ENCODE results near the gene TATDN2. TPM values are rescaled to one million over a fixed set of nuclear protein-coding genes. Genes with fewer than 3 reads are reported as not detected.

TATDN2 gene
- total and polyA plus RNA-seq, 2 experiments from 2014 or later: 4.8 to 19.1 TPM

DNA sequence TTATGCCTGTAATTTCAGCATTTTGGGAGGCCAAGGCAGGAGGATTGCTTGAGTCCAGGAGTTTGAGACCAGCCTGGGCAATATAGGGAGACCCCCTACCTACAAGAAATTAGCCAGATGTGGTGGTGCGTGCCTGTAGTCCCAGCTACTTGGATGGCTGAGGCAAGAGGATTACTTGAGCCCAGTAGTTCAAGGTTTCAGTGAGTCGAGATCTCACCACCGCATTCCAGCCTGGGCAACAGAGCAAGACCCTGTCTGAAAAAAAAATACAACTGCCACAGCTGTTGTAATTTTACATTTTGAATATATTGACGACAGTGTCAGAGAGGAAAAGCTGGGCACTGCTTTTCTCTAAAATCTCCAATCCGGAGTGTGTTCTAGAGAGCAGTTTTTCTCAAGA lies 21.2 kb downstream of the TATDN2 start:
- peaks cover 12% of the 10 kb centered on the region; the same call in 1 of the 2 replicates for H3K36me3 ChIP-seq (ENCODE audit: insufficient read depth)
- ATAC-seq: no peak
- H3K27ac ChIP-seq (ENCODE audit: low read depth): no peak overlapping the region
- H3K79me2 ChIP-seq (replicated peaks; ENCODE audit: insufficient read depth): peaks cover 80% of the 10 kb centered on the region
- H3K36me3 Mint-ChIP-seq (ENCODE audit: low read depth): peaks cover 31% of the 10 kb centered on the region
- H3K27me3 Mint-ChIP-seq (ENCODE audit: insufficient read depth, low read depth, poor library complexity): no peaks in the 10 kb centered on the region
- no peak for DNase-seq (ENCODE audit: low spot score)
- no peaks in the 10 kb centered on the region for H3K4me1 ChIP-seq (ENCODE audit: insufficient read depth)
- no peak overlapping the region for H3K4me3 ChIP-seq
- H4K20me1 ChIP-seq (replicated peaks; ENCODE audit: insufficient read depth): peaks cover 11% of the 10 kb centered on the region; the same call in 1 of the 2 replicates
- H3K9me2 ChIP-seq (ENCODE audit: insufficient read depth): no peaks in the 10 kb centered on the region
- no peak overlapping the region for H3K4me2 ChIP-seq
- TF ChIP-seq JUNB (IDR thresholded peaks at IDR 0.05; ENCODE audit: unreplicated experiment) (no peak), POLR2AphosphoS5 (IDR thresholded peaks at IDR 0.05; ENCODE audit: low read depth) (no peak), EZH2phosphoT487 (IDR thresholded peaks at IDR 0.05; ENCODE audit: unreplicated experiment) (no peak), EZH2 (IDR thresholded peaks at IDR 0.05; ENCODE audit: low read depth, unreplicated experiment) (no peak), CREB1 (CRISPR knock-in tag; IDR thresholded peaks at IDR 0.05; ENCODE audit: low read depth) (no peak), ZNF114 (CRISPR knock-in tag; IDR thresholded peaks at IDR 0.05) (no peak), NANOG (IDR thresholded peaks at IDR 0.05; ENCODE audit: borderline replicate concordance) (no peak), ZNF331 (CRISPR knock-in tag; IDR thresholded peaks at IDR 0.05; ENCODE audit: low read depth) (no peak), STAT1 (IDR thresholded peaks at IDR 0.05; ENCODE audit: unreplicated experiment) (no peak)
- TF ChIP-seq, protein P1, sequence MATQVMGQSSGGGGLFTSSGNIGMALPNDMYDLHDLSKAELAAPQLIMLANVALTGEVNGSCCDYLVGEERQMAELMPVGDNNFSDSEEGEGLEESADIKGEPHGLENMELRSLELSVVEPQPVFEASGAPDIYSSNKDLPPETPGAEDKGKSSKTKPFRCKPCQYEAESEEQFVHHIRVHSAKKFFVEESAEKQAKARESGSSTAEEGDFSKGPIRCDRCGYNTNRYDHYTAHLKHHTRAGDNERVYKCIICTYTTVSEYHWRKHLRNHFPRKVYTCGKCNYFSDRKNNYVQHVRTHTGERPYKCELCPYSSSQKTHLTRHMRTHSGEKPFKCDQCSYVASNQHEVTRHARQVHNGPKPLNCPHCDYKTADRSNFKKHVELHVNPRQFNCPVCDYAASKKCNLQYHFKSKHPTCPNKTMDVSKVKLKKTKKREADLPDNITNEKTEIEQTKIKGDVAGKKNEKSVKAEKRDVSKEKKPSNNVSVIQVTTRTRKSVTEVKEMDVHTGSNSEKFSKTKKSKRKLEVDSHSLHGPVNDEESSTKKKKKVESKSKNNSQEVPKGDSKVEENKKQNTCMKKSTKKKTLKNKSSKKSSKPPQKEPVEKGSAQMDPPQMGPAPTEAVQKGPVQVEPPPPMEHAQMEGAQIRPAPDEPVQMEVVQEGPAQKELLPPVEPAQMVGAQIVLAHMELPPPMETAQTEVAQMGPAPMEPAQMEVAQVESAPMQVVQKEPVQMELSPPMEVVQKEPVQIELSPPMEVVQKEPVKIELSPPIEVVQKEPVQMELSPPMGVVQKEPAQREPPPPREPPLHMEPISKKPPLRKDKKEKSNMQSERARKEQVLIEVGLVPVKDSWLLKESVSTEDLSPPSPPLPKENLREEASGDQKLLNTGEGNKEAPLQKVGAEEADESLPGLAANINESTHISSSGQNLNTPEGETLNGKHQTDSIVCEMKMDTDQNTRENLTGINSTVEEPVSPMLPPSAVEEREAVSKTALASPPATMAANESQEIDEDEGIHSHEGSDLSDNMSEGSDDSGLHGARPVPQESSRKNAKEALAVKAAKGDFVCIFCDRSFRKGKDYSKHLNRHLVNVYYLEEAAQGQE (IDR thresholded peaks at IDR 0.05; ENCODE audit: unreplicated experiment): no peak
- TF ChIP-seq, protein P2, sequence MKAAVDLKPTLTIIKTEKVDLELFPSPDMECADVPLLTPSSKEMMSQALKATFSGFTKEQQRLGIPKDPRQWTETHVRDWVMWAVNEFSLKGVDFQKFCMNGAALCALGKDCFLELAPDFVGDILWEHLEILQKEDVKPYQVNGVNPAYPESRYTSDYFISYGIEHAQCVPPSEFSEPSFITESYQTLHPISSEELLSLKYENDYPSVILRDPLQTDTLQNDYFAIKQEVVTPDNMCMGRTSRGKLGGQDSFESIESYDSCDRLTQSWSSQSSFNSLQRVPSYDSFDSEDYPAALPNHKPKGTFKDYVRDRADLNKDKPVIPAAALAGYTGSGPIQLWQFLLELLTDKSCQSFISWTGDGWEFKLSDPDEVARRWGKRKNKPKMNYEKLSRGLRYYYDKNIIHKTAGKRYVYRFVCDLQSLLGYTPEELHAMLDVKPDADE (IDR thresholded peaks at IDR 0.05): no peak
- TF ChIP-seq, protein P3, sequence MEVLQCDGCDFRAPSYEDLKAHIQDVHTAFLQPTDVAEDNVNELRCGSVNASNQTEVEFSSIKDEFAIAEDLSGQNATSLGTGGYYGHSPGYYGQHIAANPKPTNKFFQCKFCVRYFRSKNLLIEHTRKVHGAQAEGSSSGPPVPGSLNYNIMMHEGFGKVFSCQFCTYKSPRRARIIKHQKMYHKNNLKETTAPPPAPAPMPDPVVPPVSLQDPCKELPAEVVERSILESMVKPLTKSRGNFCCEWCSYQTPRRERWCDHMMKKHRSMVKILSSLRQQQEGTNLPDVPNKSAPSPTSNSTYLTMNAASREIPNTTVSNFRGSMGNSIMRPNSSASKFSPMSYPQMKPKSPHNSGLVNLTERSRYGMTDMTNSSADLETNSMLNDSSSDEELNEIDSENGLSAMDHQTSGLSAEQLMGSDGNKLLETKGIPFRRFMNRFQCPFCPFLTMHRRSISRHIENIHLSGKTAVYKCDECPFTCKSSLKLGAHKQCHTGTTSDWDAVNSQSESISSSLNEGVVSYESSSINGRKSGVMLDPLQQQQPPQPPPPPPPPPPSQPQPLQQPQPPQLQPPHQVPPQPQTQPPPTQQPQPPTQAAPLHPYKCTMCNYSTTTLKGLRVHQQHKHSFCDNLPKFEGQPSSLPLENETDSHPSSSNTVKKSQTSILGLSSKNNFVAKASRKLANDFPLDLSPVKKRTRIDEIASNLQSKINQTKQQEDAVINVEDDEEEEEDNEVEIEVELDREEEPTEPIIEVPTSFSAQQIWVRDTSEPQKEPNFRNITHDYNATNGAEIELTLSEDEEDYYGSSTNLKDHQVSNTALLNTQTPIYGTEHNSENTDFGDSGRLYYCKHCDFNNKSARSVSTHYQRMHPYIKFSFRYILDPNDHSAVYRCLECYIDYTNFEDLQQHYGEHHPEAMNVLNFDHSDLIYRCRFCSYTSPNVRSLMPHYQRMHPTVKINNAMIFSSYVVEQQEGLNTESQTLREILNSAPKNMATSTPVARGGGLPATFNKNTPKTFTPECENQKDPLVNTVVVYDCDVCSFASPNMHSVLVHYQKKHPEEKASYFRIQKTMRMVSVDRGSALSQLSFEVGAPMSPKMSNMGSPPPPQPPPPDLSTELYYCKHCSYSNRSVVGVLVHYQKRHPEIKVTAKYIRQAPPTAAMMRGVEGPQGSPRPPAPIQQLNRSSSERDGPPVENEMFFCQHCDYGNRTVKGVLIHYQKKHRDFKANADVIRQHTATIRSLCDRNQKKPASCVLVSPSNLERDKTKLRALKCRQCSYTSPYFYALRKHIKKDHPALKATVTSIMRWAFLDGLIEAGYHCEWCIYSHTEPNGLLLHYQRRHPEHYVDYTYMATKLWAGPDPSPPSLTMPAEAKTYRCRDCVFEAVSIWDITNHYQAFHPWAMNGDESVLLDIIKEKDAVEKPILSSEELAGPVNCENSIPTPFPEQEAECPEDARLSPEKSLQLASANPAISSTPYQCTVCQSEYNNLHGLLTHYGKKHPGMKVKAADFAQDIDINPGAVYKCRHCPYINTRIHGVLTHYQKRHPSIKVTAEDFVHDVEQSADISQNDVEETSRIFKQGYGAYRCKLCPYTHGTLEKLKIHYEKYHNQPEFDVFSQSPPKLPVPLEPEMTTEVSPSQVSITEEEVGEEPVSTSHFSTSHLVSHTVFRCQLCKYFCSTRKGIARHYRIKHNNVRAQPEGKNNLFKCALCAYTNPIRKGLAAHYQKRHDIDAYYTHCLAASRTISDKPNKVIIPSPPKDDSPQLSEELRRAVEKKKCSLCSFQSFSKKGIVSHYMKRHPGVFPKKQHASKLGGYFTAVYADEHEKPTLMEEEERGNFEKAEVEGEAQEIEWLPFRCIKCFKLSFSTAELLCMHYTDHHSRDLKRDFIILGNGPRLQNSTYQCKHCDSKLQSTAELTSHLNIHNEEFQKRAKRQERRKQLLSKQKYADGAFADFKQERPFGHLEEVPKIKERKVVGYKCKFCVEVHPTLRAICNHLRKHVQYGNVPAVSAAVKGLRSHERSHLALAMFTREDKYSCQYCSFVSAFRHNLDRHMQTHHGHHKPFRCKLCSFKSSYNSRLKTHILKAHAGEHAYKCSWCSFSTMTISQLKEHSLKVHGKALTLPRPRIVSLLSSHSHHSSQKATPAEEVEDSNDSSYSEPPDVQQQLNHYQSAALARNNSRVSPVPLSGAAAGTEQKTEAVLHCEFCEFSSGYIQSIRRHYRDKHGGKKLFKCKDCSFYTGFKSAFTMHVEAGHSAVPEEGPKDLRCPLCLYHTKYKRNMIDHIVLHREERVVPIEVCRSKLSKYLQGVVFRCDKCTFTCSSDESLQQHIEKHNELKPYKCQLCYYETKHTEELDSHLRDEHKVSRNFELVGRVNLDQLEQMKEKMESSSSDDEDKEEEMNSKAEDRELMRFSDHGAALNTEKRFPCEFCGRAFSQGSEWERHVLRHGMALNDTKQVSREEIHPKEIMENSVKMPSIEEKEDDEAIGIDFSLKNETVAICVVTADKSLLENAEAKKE (CRISPR knock-in tag; IDR thresholded peaks at IDR 0.05): no peak
- TF ChIP-seq, protein P4, sequence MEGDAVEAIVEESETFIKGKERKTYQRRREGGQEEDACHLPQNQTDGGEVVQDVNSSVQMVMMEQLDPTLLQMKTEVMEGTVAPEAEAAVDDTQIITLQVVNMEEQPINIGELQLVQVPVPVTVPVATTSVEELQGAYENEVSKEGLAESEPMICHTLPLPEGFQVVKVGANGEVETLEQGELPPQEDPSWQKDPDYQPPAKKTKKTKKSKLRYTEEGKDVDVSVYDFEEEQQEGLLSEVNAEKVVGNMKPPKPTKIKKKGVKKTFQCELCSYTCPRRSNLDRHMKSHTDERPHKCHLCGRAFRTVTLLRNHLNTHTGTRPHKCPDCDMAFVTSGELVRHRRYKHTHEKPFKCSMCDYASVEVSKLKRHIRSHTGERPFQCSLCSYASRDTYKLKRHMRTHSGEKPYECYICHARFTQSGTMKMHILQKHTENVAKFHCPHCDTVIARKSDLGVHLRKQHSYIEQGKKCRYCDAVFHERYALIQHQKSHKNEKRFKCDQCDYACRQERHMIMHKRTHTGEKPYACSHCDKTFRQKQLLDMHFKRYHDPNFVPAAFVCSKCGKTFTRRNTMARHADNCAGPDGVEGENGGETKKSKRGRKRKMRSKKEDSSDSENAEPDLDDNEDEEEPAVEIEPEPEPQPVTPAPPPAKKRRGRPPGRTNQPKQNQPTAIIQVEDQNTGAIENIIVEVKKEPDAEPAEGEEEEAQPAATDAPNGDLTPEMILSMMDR (conservative IDR thresholded peaks at IDR 0.05; ENCODE audit: low read depth in 2 of 2): no peak
- no peak overlapping the region for H3K27ac Mint-ChIP-seq
- no peaks in the 10 kb centered on the region for H3K9me3 Mint-ChIP-seq
- no peak overlapping the region for H2AFZ ChIP-seq
- H3K4me1 Mint-ChIP-seq: no peaks in the 10 kb centered on the region; the same call in 2 of the 3 replicates
- H3K4me3 Mint-ChIP-seq: no peak overlapping the region
- no peaks in the 10 kb centered on the region for H3K27me3 ChIP-seq (ENCODE audit: insufficient read depth)
- no peaks in the 10 kb centered on the region for H3F3A ChIP-seq (replicated peaks; ENCODE audit: low read depth)

Data from GM23338 (cell line).